GM19455 (cell line): ENCODE measurements around the gene DEDD2.

Experiments used
- ATAC-seq: cut with Tn5 transposase; IDR thresholded peaks from one replicate; pipeline ENCODE4 v1.9.1; 2021; ENCODE audit not compliant: unreplicated experiment

Gene DEDD2

DNA sequence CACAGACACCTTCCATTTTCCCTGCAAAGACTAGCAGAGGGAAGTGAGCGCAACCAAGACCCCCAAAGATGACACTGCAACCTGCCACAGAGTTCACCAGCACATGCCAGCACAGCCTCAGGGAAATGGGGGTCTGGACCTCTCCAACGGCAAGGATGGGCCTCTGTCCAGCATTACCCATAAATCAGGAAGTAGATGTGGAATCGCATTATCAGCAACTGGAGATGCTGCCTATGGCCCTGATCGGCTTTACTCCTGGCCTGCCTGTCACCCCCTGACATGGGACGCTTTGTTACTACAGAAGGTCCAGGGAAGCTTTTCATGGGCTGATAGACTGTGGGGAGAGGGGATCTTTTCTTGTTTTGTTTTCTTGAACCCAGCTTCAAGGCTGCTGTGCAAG lies 43.8 kb downstream of the DEDD2 start:
- ATAC-seq, result no peak

DNA sequence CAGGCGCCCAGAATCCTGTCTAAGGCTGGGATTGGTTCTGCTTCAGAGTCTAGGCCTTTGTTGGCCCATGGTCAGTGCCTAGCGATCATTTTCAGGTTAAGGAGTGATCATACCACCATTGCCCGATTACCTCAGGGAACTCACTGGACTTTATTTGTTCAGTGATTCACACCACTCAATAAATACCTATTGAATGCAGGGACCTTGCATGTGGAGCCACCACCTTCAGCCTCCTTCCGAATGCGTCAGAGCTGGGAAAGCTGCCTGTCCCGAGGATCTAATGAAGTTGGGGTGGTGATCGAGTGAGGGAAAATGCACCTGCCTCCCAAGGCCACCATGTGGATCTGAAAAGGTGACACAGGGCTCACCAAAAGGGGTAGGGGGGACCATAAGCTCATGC lies 45.2 kb downstream of the DEDD2 start:
- no peak for ATAC-seq

DNA sequence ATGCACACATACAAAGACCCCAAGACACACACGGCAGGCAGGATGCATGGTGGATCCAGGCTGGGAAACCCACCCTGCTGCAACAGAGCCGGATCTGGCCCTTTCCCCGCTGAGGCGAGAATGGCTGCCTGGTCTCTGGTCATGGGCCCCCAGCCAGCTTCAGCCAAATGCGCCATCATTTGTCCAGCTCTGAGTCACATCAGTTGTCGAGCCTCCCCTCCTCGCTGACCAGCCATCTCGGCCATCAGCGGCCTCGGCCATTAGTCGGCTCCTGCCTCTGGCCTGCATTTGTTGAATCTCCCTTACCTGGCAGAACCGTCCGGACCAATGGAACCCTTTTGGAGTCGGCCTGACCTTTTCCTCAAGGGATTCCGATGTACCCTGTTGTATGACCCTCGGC lies 46.8 kb downstream of the DEDD2 start:
- no peak for ATAC-seq

DNA sequence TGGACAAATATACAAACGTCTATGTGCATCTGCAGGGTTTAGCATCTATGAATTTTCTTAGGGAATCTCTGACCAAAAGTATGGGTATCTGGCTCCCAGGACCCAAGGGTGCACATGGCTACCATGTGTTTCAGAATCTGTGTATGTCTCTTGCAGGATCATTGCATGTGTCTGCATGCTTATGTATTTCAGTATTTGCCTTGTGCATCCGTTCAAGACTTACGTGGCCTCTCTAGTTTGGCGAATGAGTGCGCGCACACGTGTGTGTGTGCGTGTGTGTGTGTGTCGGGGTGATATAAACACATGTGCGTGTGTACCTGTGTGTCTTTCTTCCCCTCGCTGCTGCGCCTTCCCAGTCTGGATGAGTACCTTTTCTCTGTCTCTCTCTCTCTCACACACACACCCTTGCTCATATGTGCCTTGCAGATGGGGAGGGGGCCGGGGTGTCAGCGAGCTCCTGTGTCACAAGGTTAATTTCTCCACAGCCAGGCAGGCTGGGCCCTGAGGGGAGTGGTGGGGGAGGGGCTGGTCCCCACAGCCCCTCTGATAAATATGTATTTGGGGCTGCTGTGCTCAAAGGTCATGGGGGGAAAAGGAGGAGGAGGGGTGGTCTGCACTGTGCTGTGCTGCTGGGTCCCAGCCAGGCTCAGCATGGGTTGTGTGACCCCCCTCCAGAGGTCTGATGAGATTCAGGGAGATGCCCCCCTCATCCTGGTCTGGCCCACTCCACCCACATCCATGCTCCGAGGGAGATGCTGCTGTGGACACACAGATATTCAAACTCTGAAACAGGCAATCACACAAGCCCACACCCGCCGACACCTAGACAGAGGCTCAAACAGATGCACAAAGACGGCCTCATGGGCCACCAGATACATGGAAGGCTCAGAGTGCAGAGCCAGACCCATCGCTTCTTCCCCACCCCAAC lies 47.7 kb downstream of the DEDD2 start:
- ATAC-seq, result no peak

DNA sequence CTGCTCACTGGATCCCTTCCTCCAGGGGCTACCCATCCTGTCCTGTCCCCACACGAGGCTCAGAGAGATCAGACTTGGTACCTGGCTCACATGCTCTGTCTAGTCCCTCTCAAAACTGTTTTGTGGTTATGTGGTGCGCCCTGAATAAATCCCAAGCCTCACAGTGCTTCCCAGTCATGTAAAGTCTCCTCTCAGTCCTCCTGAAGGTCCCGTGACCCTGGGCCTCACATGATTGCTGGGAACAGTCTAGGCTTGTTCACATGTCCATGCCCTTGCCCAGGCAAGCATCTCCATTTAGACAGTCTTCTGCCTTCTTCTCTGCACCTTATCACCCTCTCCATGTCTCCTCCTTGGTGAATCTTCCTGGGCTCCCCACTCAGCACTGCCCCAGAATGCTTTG lies 49.3 kb downstream of the DEDD2 start:
- ATAC-seq, result no peak

DNA sequence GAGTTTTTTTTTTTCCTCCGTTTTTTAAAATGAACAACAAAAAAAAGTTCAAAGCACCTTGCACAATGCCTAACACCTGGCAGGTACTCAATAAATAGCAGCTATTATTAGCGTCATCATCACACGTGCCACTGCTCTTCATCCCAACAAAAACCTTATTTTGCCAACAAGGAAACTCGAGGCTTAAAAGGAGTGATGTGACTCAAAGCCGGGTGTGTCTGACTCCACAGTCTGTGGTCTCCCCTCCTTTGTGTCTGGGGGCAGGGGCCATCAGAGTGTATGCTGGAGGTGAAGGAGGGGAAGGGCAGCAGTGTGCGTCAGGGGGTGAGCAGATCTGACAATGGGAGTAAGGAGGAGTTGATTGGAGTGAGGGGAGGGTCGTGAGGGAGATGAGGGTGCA lies 51.2 kb downstream of the DEDD2 start:
- no peak for ATAC-seq

DNA sequence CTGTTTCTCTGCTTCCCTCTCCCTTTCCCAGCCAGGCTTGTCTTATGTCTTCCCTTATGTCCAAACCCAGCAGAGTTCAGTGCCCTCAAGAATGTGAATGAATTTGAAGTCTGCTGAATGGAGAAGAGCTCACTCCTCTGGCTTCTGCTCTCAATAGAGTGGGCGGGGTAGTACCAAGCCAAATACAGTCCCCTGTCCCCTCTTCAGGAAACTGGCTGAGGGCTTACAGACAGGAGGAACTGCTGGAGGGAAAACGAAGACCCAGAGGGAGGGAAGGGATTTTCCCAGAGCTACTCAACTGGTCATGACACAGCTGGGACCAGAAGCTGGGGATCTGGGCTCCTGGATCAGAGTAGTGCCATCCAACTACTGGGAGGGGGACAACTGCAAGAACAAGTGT lies 52.3 kb downstream of the DEDD2 start:
- no peak for ATAC-seq

DNA sequence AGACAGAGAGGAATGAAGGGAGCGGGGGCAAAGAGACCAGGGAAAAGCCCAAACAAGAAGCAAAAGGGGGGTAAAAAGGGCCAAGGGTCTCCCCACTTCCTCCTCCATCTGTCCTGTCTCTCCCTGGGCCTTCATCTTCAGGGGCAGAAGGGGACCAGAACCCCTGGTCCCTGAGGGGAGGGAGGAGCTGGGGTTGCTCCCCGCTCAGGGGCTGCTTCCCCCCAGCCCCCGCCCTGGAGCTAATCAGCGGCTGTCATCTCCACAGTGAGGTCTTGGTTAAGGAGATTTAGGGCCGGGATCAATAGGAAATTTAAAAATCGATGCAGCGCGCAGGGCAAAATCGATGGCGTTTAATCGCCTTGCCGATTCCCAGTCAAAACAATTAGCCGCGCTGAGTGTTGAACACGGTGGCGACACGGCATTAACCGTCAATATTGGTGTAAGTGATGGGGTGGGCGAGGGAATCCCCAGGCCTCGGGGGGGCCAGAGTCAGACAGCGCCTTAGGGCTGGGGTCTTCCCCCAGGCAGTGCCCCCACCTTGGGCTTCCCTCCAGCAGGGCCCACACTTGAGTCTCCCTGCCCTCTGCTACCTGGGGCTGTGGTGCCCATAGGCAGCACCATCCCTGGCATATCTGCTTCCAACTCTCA lies 55.7 kb downstream of the DEDD2 start:
- ATAC-seq, result no peak

DNA sequence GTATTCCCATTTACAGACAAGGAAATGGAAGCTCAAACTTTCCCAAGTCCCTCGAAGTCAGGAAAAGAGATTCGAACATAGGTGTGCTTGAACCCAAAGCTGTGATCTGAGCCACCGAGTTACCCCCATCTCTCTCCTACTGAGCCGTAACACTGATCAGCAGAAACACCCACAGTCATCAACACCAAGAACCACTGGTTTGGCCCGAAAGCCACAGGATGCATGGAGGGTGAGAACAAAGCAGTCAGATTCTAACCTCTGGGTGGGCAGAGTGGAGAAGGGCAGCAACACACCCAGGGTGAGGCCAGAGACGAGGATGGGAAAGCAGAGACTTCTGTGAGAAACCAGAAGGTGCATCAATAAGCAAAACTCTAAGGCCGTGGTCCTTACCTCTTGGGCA lies 57.5 kb downstream of the DEDD2 start:
- no peak for ATAC-seq

DNA sequence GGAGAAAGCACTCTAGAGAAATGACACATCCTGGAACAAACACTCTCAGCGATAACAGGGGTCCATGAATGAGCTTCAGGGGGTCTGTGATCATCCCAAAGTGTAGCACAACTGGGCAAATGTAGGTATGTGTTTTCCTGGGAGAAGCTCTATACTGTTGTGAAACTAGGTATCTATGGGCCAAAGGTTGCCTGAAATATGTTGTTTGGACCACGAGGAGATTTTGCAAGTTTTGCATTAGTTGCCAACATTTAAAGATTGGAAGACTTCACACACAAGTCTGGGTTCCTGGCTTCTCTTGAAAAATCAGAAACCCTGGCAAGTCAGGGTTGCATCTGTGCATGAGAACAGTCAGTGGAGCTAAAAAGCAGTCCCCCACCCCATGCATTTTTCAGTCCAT lies 58.6 kb downstream of the DEDD2 start:
- no peak for ATAC-seq

DNA sequence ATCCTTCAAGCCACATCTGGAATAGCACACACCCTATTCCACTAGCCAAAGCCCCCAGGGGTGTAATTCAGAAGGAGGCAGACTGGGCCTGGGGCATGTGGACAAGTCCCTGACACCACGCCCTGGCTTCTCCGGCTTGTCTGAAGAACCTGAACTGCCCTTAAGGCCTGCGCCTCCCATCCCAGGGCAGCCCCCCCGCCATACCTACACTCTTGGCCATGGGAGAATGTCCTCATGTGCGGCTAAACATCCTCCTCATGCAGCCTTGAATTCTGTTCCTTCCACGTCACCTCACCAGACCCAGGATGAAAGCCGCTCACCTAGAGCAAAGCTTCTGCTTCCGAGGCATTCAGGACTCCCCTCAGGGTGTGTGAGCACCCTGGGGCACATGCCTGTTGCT lies 60.9 kb downstream of the DEDD2 start:
- ATAC-seq, result no peak

DNA sequence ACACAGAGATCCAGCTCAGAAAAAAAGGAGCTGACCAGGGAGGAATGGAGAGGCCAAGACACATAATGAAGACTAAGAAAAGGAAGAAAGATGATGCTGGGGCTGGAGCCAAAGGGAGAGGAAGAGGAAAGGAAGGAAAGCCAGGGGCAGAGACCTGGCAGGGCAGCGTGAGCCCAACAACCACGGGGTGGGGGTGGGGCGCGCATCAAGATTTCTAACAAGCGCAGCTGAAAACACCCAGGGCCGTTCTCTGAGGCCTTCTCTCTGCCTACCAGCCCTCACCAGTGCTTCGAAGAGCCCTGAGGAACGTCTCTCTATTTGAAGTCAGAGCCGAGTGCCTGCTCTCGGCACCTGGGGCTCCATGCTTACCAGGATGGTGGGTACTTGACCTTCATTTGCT lies 61.7 kb downstream of the DEDD2 start:
- no peak for ATAC-seq

DNA sequence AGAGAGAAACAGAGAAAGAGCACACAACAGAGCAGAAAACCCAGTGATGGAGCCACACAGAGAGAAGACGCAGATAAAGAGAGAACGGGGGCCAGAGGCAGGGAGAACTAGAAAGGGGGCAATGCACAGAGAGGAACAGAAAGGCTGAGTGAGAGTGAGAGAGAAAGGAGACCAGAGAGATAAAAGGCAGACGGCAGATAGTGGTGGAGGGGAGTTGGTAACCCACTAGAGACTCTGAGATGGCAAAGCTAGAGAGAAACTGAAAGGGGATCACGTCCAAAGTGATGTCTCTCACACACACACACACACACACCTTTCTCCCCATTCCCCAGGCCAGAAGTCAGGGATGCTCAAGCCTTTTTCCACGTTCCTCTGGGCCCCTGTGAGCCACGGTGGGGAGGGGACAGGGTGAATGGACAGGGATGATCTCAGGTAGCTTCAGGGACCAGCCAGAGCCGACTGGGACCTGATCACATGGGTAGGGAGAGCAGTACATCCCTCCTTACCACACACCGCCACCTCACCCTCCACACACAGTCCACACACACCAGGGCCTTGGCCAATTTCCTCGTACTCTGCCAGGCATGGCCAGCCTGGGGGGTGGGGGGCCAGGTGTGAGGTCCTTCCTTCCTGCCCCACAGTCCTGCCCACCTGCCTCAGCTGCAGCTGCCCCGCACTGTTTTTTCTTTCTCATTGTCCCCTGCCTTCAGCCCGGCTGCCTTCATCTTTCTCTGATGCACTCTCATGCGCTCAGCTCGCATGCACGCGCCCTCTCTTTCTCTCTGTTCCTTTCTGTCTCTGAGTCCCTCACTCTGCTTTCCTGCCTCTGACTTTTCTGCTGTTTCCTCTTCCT lies 62.8 kb downstream of the DEDD2 start:
- ATAC-seq, result no peak

DNA sequence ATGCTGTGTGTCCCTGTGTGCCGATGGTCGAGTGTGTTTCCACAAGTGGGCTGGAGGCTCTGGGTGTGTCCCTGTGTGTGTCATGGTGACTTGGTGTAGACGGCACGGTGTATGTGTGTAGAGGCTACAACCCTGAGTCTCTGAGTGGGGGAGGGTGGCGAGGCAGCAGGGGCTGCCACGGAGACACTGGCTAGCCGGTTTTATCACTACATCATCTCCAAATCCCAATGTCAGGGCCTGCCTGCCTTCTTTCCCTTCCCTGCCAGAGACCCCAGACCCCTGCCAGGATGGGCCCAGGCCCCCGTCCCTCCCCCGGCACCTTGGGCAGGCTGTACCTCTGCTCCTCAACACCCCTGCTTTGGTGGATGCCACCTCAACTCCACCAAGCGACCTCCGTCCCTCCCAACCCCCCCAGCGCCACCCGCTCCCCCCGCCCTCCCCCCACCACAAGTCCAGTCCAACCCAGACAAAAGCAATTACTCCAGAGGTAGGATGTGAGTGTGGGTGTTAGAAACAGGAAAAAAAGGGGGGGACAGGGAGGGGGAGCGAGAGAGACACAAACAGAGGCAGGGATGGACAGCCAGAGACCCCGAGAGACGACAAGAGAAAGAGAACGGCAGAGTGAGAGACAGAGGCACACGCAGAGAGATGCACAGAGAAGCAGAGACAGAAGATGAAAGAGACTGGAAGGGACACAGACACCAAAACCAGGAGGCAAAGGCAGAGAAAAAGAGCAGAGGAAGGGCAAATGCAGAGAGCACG lies 63.6 kb downstream of the DEDD2 start:
- no peak for ATAC-seq

DNA sequence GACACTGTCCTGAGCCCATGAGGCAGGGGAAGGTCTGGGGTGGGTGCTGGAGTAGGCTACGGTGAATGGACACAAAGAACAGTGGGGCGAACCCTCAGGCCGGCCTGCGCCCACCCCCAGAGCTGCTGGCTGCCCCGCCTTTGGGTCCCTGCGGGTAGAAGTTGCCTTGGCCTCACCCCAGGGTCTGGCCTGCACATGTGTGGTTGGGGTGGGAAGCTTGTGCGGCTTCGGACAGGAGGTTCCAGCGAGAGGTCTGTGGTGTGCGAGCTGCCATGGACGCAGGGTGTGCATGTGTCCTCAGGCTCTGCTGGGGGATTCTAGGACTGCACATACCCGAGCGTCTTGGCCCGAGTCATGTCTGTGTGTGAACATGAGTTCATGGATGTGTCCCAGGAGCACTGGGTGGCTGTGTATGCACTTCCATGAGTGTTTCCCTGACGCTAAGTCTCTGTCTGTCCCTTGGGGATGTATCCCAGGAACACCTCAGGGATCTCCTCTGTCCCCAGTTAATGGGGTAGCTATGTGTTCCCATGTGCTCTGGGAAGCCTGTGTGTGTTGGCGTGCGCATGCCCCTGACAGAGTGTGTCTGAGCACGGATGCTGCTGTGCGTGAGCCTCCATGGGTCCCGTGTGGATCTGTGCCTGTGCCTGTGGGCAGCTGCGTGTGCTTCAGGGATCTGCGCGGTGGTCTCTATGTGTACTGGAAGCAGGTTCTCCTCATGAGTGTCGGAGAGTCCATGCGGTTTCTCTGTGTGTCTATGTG lies 64.4 kb downstream of the DEDD2 start:
- no peak for ATAC-seq

DNA sequence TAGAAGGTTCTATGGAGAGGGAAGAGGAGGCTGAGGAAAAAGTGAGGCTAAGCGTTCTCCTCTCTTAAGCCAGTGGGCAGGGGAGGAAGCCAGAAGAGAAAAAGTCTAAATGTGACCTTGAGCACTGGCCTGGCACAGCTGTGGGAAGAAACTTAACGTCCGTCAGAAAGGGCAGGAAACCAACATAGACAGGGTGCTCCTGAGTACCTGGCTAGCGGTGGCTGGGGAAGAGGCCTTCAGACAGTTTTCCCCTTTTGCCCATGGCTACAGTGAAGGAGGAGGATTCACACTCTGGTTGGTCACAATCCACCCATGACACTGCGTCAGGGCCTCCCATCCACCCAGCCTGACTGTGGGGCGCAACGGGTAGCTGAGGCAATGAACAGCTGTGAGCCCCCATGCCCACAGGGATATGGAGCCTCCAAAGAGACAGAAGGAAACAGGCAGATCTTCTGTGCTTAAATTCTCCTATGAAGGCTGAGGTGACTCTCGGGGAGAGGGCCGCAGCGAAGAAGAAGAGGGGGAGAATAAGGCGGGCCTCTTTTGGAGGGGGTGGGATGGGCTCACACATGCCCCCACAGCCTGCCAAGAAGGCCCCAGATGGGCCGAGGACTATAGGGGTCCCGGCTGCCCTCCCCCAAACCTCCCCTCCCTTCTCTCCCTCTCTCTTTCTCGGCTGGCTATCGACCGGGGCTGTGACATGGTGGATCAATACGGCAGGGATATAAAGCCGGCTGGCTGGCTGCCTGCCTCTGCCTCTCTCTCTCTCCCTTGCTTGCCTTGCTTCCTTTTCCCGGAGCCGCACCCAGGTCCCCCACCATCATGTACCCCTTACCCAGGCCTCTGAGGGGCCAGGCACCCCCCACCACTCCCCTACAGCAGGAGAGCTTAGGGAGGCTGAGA lies 65.4 kb downstream of the DEDD2 start:
- no peak for ATAC-seq

DNA sequence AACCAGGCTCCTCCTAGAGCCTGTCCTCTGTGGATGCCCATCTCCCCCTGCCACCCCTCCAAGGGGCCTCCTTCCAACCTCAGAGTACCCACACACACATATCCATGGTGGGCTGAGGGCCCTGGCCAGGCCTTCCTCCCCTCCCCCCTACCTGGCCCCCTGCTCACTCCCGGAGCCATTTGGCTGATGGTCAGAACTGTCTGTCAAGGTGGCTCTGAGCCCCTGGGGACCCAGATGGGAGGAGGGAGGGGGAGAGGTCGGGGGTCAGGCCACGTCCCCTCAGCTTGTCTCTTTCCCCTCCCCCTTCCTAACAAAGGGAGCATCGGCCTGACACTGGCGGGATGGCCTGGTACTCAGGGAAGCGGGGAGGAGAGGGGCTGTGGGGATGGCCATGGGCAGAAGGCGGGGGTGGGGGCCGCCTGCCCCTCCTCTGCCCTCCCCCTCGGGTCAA lies 66.5 kb downstream of the DEDD2 start:
- no peak for ATAC-seq

DNA sequence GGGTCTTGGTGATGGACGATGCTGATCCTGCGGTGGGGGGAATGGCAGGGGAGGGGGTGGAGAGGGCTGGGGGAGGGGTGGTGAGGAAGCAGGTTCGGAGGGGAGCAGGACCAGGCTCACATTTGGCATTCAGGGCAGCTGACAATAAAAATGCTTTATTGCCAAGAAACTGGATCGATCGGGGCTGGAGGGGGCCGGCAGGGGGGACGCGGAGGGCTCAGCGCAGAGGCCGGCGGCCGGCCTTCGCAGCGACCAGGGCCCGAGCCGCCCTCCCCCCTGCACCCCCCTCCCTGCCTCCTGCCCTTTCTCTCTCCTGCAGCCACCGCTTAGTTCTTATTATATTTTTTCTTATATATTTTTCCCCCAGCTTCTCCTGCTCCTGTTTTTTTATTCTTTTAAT lies 67.1 kb downstream of the DEDD2 start:
- ATAC-seq, result no peak
